ENCODE results near the gene VSTM2B.

GRCh38 chr19:29542776-29543175 lies 17.0 kb downstream of the VSTM2B start:
- TF ChIP-seq POLR2A (IDR thresholded peaks at IDR 0.05; ENCODE audit: low read depth, low read length) (no peak), CTCF (conservative IDR thresholded peaks at IDR 0.05; ENCODE audit: low read depth, low read length) (no peak)

Measured in IMR-90 (cell line).